Measurements from ENCODE around the gene GRIN3A.

GRIN3A gene

GRCh38 chr9:101591787-101592446 is 146.5 kb downstream of the GRIN3A start:
- TF ChIP-seq USF1 (IDR thresholded peaks at IDR 0.05) (no peak), EP300 (IDR thresholded peaks at IDR 0.05; ENCODE audit: borderline replicate concordance) (no peak), CEBPB (IDR thresholded peaks at IDR 0.05) (no peak), NFIC (IDR thresholded peaks at IDR 0.05) (no peak), REST (IDR thresholded peaks at IDR 0.05; ENCODE audit: low read depth) (no peak), MAX (IDR thresholded peaks at IDR 0.05) (no peak), RAD21 (IDR thresholded peaks at IDR 0.05; ENCODE audit: low read depth) (no peak), ZBTB7A (IDR thresholded peaks at IDR 0.05; ENCODE audit: low read depth) (no peak), CREB1 (IDR thresholded peaks at IDR 0.05; ENCODE audit: low read depth) (no peak), FOXM1 (IDR thresholded peaks at IDR 0.05; ENCODE audit: borderline replicate concordance, low read depth) (no peak), TAF1 (IDR thresholded peaks at IDR 0.05; ENCODE audit: low read depth) (no peak), YY1 (IDR thresholded peaks at IDR 0.05; ENCODE audit: low read depth) (no peak), EGR1 (IDR thresholded peaks at IDR 0.05) (no peak), TCF12 (IDR thresholded peaks at IDR 0.05; ENCODE audit: low read depth) (no peak), TEAD4 (IDR thresholded peaks at IDR 0.05) (no peak)

GRCh38 chr9:101590901-101591300 is 147.5 kb downstream of the GRIN3A start:
- no peak for TF ChIP-seq NFIC (IDR thresholded peaks at IDR 0.05)
- no peak for TF ChIP-seq EGR1 (IDR thresholded peaks at IDR 0.05)
- no peak for TF ChIP-seq YY1 (IDR thresholded peaks at IDR 0.05; ENCODE audit: low read depth)
- no peak for TF ChIP-seq TCF12 (IDR thresholded peaks at IDR 0.05; ENCODE audit: low read depth)
- TF ChIP-seq RAD21 (IDR thresholded peaks at IDR 0.05; ENCODE audit: low read depth) = no peak
- no peak for TF ChIP-seq TAF1 (IDR thresholded peaks at IDR 0.05; ENCODE audit: low read depth)
- no peak for TF ChIP-seq TEAD4 (IDR thresholded peaks at IDR 0.05)
- no peak for TF ChIP-seq REST (IDR thresholded peaks at IDR 0.05; ENCODE audit: low read depth)
- TF ChIP-seq ZBTB7A (IDR thresholded peaks at IDR 0.05; ENCODE audit: low read depth) = no peak
- TF ChIP-seq CEBPB (IDR thresholded peaks at IDR 0.05) = no peak
- TF ChIP-seq EP300 (IDR thresholded peaks at IDR 0.05; ENCODE audit: borderline replicate concordance) = no peak
- no peak for TF ChIP-seq FOXM1 (IDR thresholded peaks at IDR 0.05; ENCODE audit: borderline replicate concordance, low read depth)
- TF ChIP-seq CREB1 (IDR thresholded peaks at IDR 0.05; ENCODE audit: low read depth) = no peak
- TF ChIP-seq USF1 (IDR thresholded peaks at IDR 0.05) = no peak
- no peak for TF ChIP-seq MAX (IDR thresholded peaks at IDR 0.05)

GRCh38 chr9:101587332-101588043 is 151.0 kb downstream of the GRIN3A start:
- TF ChIP-seq MAX (IDR thresholded peaks at IDR 0.05) (no peak), EP300 (IDR thresholded peaks at IDR 0.05; ENCODE audit: borderline replicate concordance) (no peak), YY1 (IDR thresholded peaks at IDR 0.05; ENCODE audit: low read depth) (no peak), USF1 (IDR thresholded peaks at IDR 0.05) (no peak), FOXM1 (IDR thresholded peaks at IDR 0.05; ENCODE audit: borderline replicate concordance, low read depth) (no peak), TCF12 (IDR thresholded peaks at IDR 0.05; ENCODE audit: low read depth) (no peak), TAF1 (IDR thresholded peaks at IDR 0.05; ENCODE audit: low read depth) (no peak), TEAD4 (IDR thresholded peaks at IDR 0.05) (no peak), CEBPB (IDR thresholded peaks at IDR 0.05) (no peak)

GRCh38 chr9:101586651-101587050 is 151.8 kb downstream of the GRIN3A start:
- TF ChIP-seq YY1 (IDR thresholded peaks at IDR 0.05; ENCODE audit: low read depth) = no peak
- TF ChIP-seq EP300 (IDR thresholded peaks at IDR 0.05; ENCODE audit: borderline replicate concordance) = no peak
- TF ChIP-seq REST (IDR thresholded peaks at IDR 0.05; ENCODE audit: low read depth) = no peak
- no peak for TF ChIP-seq TEAD4 (IDR thresholded peaks at IDR 0.05)
- no peak for TF ChIP-seq TCF12 (IDR thresholded peaks at IDR 0.05; ENCODE audit: low read depth)
- no peak for TF ChIP-seq MAX (IDR thresholded peaks at IDR 0.05)
